HG03558 (cell line): ENCODE measurements around the gene KCNA10.

Source experiments
- ATAC-seq: cut with Tn5 transposase; IDR thresholded peaks from one replicate; pipeline ENCODE4 v1.9.1; 2021; ENCODE audit warnings: moderate number of reproducible peaks; ENCODE audit not compliant: unreplicated experiment; ENCODE audit errors: extremely low read depth

Gene KCNA10

GRCh38 chr1:110519125-110519810 lies at the start of gene KCNA10:
Gene KCNA10 (minus strand): TSS chr1:110519175. CDS start chr1:110518787, 388 bp downstream.
- no peak for ATAC-seq

GRCh38 chr1:110566836-110567235 lies 47.9 kb upstream of the KCNA10 start:
- no peak for ATAC-seq

DNA sequence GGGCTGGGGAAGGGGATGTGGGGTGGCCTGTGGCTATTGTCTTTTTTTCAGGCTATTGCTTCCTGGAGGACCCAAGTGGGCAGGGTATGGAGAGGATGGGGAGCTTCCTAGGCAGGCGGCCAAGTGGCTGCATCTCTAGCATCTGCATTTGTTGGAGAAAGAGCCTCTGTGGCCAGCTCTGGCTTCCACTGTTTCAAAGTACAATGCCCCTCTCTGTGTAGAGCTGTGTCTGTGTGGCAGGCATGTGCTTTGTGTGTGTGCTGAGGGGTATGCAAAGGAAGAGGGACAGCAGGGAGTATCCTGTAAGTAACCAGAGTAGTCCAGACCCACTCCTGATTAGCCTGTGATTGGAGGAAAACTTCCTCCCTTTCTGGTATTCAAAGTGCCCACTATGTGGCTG lies 46.6 kb upstream of the KCNA10 start:
- ATAC-seq: no peak

DNA sequence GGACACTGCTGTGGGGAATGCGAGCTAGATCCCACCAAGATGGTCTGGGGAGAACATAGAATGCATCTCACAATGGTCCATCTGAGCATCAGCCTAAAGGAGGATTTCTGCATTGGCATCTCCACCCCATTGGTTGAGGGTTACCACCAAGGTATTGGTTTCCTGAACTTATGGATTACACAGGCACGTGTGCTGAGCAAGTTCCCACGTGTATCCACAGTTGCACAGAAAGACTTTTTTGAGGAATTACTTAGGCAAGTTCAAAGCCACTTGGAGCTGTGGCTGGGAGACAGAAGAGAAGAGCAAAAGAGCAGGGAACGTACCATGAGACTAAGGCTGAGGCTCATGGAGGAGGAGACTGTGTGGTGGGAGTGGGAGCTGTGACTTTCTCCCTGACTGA lies 44.1 kb upstream of the KCNA10 start:
- no peak for ATAC-seq

- ATAC-seq: no peak
Measured at GRCh38 chr1:110561596-110561995, 42.6 kb upstream of the KCNA10 start.

GRCh38 chr1:110559157-110559556 lies 40.2 kb upstream of the KCNA10 start:
- no peak for ATAC-seq

DNA sequence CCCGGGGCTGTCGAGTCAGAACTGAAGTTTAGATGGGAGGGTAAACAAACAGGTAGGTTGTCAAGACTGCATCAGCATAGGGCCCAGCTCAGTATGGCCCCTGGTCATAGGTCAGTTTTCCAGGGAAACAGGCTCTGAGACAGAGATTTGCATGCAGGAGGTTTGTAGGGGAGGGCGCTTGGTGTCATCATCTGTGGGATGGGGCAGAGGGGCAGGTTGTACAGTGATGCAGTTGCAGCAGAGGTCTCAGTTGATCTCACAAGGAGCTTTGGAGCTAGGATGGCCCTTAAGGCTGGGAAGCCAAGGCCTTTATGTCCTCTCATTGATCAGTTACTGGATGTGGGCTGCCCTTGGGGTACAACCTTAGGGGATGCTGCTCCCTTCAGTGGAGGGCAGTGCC lies 38.5 kb upstream of the KCNA10 start:
- no peak for ATAC-seq

GRCh38 chr1:110556471-110556807 lies 37.5 kb upstream of the KCNA10 start:
- ATAC-seq: no peak

DNA sequence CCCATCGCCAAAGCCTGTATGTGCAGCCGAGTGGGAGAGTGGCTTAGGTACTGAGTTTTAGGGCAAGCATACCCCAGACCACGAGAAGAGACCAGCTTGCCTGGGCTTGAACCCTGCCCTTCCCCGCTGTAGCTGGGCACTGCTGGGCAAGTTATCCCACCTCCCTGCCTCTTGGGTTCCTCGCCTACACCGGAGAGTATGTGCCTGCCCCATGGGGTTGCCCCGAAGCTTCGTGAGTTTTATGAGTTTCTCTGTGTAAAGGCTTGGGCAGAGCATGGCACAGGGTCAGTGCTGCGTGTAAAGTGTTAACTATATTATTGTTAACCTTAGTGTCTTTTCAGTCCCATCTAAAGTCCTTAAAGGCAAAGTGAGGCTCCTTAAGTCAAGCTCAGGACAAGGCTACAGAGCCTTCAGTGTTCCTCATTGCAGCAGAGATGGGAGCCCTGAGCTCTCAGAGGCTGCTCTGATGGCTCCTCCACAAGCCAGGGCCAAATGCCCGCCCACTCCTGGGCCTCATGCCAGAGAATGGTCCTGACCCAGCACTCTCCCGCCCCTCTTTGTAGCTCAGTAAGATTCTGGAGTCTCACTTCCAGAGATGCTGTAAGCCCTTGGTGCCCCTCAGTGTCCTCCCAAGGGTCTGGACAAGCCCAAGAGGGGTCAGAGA lies 37.0 kb upstream of the KCNA10 start:
- no peak for ATAC-seq

GRCh38 chr1:110554871-110555801 lies 36.2 kb upstream of the KCNA10 start:
- ATAC-seq: no peak

DNA sequence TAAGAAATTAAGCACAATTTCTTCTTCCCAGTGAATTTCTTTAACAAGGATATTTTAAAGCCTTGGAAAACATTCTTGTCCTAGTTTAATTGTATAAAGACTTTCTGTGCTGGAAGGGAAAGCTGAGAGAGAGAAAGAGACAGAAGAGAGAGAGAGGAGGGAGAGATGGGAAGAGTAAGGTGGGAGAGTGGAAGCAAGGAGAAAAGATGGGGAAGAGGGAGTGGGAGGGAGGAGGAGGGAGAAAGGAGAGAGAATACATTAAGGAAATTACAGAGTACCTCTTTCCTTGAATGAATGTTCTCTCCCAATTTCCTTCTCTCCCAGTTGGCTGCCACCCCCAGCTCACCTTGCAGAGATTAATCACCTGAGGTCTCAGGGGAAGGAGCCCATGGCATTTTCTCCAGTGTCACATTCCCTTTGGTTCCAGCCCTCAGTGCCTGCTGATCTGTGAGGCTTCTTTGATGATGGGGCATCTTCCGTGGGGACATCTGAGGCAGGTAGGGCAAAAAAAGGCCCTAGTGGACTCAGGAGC lies 32.4 kb upstream of the KCNA10 start:
- ATAC-seq: no peak

- no peak for ATAC-seq
Measured at GRCh38 chr1:110549831-110550230, 30.9 kb upstream of the KCNA10 start.

- ATAC-seq: no peak
Measured at GRCh38 chr1:110548381-110548780, 29.4 kb upstream of the KCNA10 start.

DNA sequence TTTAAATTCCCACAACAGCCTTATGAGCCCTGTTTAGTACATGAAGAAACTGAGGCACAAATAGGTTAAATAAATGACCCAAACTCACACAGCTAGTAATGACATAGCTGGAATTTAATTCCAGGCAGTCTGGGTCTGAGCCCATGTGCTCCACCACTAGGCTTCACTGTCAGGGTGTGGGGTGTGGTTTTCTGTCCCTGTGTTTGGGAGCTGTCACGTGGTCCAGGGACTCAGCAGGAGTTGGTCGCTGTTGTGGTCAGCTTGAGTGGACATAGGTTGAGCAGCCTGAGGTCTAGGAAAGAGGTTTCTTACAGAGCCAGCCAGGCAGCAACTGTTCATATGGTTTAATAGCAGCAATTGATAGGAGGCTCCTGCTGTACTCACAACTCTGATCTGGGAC lies 28.0 kb upstream of the KCNA10 start:
- no peak for ATAC-seq

- no peak for ATAC-seq
Measured at GRCh38 chr1:110545492-110545891, 26.5 kb upstream of the KCNA10 start.

DNA sequence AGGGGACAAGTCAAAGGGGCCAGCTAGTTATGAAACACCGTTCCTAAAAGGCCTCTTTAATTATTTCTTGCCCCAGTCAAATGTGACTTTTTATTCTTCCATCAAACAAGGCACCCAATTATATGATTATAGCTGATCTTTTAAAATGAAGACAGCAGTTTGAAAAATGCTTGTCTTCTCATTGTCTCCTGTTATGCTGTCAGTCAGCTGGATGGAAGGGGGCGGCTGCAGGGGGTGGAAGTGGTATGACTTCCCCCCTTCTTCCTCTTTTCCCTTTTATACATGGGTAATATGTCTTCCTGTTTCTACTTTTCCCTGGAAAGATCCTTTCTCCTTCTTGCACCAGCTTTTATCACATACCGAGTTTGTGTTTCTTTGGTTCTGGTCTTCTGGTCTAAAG lies 25.8 kb upstream of the KCNA10 start:
- no peak for ATAC-seq

DNA sequence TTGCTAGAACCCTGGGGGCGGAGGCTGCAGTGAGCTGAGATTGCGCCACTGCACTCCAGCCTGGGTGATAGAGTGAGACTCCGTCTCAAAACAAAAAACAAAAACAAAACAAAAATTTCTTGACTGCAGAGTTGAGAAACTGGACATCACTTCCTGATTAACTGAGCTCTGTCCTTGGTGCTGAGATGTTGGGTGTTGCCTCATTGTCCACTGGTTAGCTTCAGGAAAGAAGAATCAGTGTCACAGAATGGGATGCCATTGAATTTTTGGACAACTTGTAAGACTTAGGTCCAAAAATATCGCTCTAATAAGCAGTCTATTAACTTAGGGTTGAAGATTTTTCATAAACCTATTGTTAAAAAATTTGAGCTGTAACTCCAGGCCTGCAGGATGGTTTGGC lies 23.8 kb upstream of the KCNA10 start:
- ATAC-seq: no peak

GRCh38 chr1:110541906-110542395 lies 23.0 kb upstream of the KCNA10 start:
- ATAC-seq: no peak

DNA sequence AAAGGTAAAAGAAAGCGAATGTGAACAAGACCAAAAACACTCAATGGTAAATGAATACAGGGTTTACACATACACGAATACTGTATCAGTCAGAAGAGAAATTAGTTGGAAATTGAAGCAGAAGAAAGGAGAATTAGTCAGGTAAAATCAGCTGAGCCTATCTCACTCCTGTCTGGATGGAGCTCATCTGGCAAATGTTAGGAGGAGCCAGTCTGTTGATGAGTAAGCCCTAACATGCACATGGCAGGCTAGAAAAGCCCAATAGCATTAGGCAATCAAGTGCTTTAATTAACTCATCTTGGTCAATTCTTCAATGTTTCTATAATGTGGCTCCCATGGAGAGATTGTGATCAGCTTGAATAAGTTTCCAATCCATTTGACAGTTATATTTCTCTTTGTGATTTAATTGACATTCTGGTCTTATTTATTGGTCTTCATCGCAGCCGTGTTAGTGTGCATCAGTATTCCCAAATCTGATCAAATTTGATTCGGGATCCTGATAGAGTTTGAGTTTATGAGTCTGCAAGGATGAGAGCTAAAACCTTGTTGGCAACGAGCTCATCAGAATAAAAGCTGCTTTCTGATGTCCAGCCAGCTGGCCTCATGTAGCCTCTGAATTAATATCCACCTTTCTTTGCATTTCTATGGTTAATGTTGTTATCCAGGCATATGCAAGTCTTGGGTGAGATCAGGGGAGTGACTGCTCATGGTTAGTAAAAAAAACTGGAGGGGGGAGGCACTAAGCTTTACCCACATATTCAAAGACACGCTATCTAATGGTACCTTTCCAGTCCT lies 22.1 kb upstream of the KCNA10 start:
- no peak for ATAC-seq

DNA sequence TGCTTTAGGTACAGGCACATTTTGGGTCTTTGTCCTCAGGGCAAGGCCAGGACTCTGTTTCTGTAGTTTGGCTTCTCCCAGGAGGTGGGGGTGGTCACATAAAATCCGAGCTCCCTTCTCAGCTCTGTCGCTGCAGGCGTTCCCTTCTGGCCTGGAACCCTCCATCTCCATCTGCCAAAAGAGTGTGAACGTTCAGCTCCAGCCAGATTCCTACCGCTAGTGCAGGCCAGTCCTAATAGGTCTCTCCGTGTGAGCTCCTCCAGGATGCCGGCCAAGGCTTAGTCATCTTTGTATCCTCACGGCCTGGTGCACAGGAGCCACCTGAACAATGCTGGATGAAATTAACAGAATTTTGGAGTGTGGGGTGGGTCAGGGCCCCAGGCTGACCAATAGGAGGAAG lies 19.9 kb upstream of the KCNA10 start:
- ATAC-seq: no peak
